Stimulated activated CD4-positive, alpha-beta T cell treated with anti-CD3 and anti-CD28 coated beads, Interleukin-15, amount 100 ng/mL, for 48 hours (primary cell): Measurements from ENCODE around the gene POM121L2.

Experiments
- DNase-seq, 2 donors: peaks; one replicate each; pipeline ENCODE4 v3.0.0-alpha.2; 2020; ENCODE audit warnings: low read depth in 2 of 2

POM121L2 gene

GRCh38 chr6:27312146-27312949 is at the start of gene POM121L2:
Gene POM121L2 (minus strand): TSS chr6:27312273. CDS start chr6:27312170, 103 bp downstream.
- peak in 1 of 2 donors; percentile 42 for DNase-seq

- no peak for DNase-seq
Observed at GRCh38 chr6:27359231-27359630, 47.2 kb upstream of the POM121L2 start.

- DNase-seq: no peak
Observed at GRCh38 chr6:27358786-27359185, 46.7 kb upstream of the POM121L2 start.

- no peak for DNase-seq
Observed at GRCh38 chr6:27352850-27353249, 40.8 kb upstream of the POM121L2 start.

- no peak for DNase-seq
Observed at GRCh38 chr6:27334141-27334540, 22.1 kb upstream of the POM121L2 start.

- DNase-seq: no peak
Observed at GRCh38 chr6:27333642-27334040, 21.6 kb upstream of the POM121L2 start.

- peak; percentile 23 for DNase-seq
Observed at GRCh38 chr6:27332692-27333641, 20.9 kb upstream of the POM121L2 start.

DNA sequence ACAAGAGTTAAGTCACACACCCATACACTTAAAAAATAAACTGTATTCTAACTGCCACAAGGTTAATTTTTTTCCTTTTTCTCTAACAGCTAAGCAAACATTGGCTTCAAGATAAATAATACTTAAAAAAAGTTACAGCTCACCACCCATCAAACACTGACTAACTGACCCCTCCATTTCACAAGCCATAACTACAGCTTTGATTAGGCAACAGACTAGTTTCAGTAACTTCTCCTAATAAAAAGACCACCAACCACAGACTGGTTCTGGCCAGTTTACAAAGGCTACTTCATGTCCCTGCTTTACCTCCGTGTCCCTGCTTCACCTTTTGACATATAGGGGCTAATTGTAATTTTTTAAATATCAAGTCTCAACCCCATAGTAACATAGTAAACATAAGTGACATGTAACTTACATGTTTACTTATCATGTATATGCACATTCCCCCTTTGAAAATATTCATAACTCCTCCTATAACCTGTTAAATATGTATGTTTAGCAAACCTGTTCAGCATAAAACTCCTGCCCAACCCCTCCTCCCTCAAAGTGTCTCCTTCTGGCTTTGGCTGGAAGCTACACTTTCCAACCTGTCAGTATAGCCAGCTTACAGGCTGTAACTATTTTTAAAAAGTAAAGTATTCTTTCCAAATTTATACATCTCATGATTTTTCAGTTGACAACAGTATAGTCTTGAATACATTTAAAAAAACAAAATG is 15.1 kb upstream of the POM121L2 start:
- no peak for DNase-seq

GRCh38 chr6:27321901-27322300 is 9.8 kb upstream of the POM121L2 start:
- no peak for DNase-seq

- no peak for DNase-seq
Observed at GRCh38 chr6:27321370-27321769, 9.3 kb upstream of the POM121L2 start.

DNA sequence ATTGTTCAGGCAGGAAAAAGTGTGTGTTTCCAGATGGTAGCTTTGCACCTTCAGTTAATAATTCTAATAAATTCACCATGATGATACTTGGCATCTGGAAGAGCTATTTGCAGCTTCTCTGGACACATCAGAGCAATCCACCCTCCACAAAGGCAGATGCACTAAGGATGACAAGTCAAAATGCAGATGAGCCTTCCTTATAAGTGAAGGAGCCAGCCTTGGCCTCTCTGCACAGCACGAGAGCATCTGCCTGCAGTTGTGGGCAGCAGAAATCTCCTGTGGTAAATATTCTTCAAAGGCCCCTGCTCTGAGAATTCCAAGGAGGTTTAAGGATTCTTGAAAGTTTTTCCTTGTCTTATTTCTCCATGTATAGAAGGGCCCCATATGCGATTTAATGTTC is 6.9 kb upstream of the POM121L2 start:
- DNase-seq: no peak

DNA sequence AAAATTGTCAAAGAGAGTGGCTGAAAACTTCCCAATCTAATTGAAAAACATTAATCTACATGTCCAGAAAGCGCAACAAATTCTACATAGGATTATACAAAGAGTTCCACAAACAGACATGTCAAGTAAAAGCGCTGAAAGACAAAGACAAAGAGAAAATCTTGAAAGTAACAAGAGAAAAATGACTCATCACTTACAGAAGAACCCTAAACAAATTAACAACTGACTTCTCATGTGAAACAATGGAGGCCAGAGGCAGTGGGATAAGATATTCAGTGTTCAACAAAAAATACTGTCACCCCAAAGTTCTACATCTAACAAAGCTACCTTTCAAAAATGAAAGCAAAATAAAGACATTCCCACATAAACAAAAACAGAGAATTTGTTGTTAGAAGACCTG is 2.0 kb upstream of the POM121L2 start:
- no peak for DNase-seq

DNA sequence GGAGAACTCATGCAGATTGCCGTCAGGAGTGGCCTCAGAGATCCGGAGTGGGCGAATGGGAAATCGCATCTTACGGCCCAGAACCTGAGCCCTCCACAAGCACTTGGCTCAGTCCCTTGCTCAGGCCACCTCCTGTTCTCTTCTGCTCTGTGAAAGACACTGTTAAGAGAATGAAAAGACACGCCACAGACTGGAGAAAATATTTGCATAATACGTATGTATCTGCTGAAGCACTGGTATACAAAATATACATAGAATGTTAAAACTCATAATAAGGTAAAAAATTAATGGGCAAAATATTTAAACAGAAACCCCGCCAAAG is 838 bp upstream of the POM121L2 start:
- no peak for DNase-seq

DNA sequence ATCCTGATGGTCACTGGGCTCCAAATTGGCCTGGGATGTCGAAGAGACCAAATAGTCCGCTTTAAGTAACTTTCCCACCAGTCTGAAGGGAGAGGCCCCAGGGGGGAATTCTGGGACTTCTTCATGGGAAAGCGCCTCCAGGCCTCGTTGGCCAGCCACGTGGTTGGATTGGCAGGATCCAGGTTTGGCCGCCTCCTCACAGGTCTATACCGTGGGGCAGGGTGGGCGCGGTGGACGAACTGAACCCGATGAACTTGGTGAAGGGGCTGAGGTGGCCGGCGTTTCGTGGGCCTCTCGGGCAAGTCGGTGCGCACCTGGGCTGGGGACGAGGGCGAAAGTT is 297 bp downstream of the POM121L2 start:
- no peak for DNase-seq

GRCh38 chr6:27303613-27304272 is 8.3 kb downstream of the POM121L2 start:
- no peak for DNase-seq

GRCh38 chr6:27297857-27298730 is 14.0 kb downstream of the POM121L2 start:
- no peak for DNase-seq

DNA sequence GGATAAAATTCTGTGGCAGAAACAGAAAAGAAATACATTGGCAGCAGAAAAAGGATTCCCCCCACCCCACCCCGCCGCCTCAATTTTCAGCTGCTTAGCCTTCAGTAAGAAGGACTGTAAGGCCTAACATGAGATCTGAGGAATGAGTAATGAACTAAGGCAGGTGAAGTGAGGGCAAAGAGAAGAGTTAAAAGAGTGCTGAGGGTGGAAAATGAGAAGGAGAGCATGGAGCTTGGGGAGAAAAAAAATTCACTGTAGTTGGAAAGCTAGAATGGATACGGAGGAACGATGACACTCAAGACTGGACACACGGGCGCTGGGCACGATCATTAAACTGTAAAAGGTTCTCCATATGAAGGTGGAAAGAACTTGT is 14.6 kb downstream of the POM121L2 start:
- no peak for DNase-seq

GRCh38 chr6:27296106-27296783 is 15.8 kb downstream of the POM121L2 start:
- DNase-seq: no peak

DNA sequence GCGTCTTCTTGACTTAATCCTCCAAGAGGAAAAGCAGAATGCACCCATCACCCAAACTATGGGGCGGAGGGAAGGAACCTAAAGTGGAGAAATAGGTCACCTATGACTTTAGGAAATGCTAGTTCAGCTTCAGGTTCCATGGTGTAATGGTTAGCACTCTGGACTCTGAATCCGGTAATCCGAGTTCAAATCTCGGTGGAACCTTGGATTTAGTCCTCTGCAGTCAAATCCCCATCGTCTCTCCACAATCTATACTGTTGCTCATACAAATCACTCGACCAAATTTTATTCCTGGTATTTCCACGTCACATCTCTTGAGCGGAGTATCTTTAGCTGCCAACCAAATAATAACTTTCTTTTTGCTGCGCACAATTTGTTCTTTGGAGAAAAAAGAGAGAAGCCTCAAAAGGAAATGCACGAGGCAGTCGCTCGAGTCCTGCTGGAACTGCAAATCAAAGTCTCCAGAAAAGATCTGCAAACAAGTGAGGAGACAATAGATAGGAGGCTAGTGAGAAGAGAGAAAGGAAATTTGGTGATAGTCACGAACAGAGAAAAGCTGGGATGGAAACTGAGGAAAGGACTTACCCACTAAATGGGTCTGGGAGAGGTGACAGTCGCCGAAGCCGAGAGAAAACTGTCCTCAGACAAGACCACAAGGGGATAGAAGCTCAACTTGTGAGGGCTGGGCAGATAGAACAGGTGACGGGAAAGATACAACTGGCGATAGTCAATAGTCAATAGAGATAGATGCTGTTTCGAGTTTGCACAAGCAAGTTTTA is 16.6 kb downstream of the POM121L2 start:
- DNase-seq: no peak

DNA sequence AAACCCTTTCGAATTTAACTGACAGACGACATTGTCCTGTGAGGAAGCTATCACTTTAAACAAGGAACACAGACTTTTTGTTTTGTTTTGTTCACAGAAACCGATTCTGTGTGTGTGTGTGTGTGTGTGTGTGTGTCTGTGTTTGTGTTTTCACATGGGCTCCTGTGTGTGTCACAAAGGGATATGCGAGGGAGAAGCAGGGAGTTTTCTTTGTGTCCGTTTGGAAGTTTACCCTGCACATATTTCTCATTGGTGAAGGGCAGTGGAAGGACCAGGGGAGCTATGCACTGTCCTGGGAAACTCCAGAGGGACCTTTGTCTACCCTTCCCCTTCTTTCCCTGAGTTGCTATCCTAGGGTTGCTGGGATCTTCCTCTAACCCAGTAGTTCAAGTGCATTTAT is 17.7 kb downstream of the POM121L2 start:
- no peak for DNase-seq
